Measurements from ENCODE around the gene RPL27A. TPM values are rescaled to one million over a fixed set of nuclear protein-coding genes. Genes with fewer than 3 reads are reported as not detected.

Gene RPL27A
- total RNA-seq, 2 donors from 2014 or later, result 1,114 to 1,791 TPM

DNA sequence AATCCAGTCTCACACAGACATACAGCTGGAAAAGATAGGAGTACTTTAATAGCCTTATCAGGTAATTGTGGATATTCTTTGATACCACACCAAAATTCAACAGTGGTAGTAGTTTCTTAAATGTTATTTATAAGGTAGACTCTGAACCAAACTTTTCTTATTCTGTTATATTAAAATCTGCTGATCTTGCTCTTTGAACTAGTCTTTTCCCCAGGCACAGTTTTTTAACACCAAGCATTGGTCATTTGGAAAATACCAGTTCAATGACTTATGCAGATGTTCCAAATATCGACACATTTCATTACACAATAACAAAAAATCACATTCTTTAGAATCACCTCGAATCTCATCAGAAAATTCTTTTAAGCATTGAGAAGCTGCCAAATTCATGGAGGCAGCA lies 7.7 kb upstream of the RPL27A start:
- Histone ChIP-seq H3K36me3 (ENCODE audit: control insufficient read depth, insufficient read depth, low read length) (no peaks in the 10 kb centered on the region), H3K27me3 (ENCODE audit: control insufficient read depth, insufficient read depth, low read length, poor library complexity, severe bottlenecking) (no peaks in the 10 kb centered on the region), H3K4me1 (ENCODE audit: control insufficient read depth, insufficient read depth, low read length) (peaks cover 12% of the 10 kb centered on the region), H3K9me3 (ENCODE audit: control insufficient read depth, low read length) (no peaks in the 10 kb centered on the region), H3K9ac (ENCODE audit: extremely low read depth, low read length, poor library complexity, severe bottlenecking) (no peak overlapping the region), H3K27ac (ENCODE audit: low read depth, low read length) (no peak overlapping the region), H3K4me3 (ENCODE audit: low read length) (no peak overlapping the region)
- TF ChIP-seq, protein P1, sequence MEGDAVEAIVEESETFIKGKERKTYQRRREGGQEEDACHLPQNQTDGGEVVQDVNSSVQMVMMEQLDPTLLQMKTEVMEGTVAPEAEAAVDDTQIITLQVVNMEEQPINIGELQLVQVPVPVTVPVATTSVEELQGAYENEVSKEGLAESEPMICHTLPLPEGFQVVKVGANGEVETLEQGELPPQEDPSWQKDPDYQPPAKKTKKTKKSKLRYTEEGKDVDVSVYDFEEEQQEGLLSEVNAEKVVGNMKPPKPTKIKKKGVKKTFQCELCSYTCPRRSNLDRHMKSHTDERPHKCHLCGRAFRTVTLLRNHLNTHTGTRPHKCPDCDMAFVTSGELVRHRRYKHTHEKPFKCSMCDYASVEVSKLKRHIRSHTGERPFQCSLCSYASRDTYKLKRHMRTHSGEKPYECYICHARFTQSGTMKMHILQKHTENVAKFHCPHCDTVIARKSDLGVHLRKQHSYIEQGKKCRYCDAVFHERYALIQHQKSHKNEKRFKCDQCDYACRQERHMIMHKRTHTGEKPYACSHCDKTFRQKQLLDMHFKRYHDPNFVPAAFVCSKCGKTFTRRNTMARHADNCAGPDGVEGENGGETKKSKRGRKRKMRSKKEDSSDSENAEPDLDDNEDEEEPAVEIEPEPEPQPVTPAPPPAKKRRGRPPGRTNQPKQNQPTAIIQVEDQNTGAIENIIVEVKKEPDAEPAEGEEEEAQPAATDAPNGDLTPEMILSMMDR (conservative IDR thresholded peaks at IDR 0.05), result no peak
- no peak overlapping the region for H3K27ac Mint-ChIP-seq
- no peaks in the 10 kb centered on the region for H3K9me3 Mint-ChIP-seq
- H3K4me3 Mint-ChIP-seq, result no peak overlapping the region
- DNase-seq, result no peak
- peaks cover 23% of the 10 kb centered on the region for H3K4me1 Mint-ChIP-seq
- no peaks in the 10 kb centered on the region for H3K36me3 Mint-ChIP-seq (ENCODE audit: low read depth)
- WGBS, 2 experiments (ENCODE audit: insufficient coverage in 1 of 2, insufficient read length in 1 of 2), result 95 to 100% methylated on average over 2 of the region's 2 CpGs
- no peaks in the 10 kb centered on the region for H3K27me3 Mint-ChIP-seq (ENCODE audit: insufficient read depth)

DNA sequence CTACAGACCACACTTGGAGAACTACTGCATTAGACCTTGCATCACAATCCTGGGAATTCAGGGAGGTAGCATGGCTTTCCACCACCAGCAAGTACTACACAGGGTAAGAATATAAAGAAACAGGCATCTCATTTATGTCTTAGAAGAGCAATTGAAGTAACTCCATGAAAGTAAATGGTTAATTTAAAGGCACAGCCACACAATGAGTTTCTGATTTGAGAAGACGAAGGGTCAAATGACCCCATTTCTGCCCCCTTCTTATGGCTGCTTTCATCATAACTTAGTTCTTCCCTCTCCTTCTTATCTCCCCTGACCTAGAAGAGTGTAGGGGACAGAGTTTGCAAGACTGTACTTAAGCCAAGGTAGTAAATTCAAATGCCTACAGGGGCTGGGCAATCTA lies 6.1 kb upstream of the RPL27A start:
- Histone ChIP-seq H3K27ac (ENCODE audit: low read depth, low read length) (no peak overlapping the region), H3K9me3 (ENCODE audit: control insufficient read depth, low read length) (no peaks in the 10 kb centered on the region), H3K36me3 (ENCODE audit: control insufficient read depth, insufficient read depth, low read length) (no peaks in the 10 kb centered on the region), H3K4me1 (ENCODE audit: control insufficient read depth, insufficient read depth, low read length) (peaks cover 7% of the 10 kb centered on the region), H3K27me3 (ENCODE audit: control insufficient read depth, insufficient read depth, low read length, poor library complexity, severe bottlenecking) (no peaks in the 10 kb centered on the region), H3K9ac (ENCODE audit: extremely low read depth, low read length, poor library complexity, severe bottlenecking) (no peak overlapping the region), H3K4me3 (ENCODE audit: low read length) (no peak overlapping the region)
- H3K4me3 Mint-ChIP-seq, result no peak overlapping the region
- H3K4me1 Mint-ChIP-seq, result peaks cover 15% of the 10 kb centered on the region
- DNase-seq, result no peak
- WGBS, 2 experiments (ENCODE audit: insufficient coverage in 1 of 2, insufficient read length in 1 of 2), result 93 to 100% methylated on average over 1 of the region's 1 CpG
- H3K36me3 Mint-ChIP-seq (ENCODE audit: low read depth), result peaks cover 5% of the 10 kb centered on the region
- H3K27ac Mint-ChIP-seq, result no peak overlapping the region
- no peaks in the 10 kb centered on the region for H3K27me3 Mint-ChIP-seq (ENCODE audit: insufficient read depth)
- no peaks in the 10 kb centered on the region for H3K9me3 Mint-ChIP-seq
- TF ChIP-seq, protein P1 (conservative IDR thresholded peaks at IDR 0.05), result no peak

DNA sequence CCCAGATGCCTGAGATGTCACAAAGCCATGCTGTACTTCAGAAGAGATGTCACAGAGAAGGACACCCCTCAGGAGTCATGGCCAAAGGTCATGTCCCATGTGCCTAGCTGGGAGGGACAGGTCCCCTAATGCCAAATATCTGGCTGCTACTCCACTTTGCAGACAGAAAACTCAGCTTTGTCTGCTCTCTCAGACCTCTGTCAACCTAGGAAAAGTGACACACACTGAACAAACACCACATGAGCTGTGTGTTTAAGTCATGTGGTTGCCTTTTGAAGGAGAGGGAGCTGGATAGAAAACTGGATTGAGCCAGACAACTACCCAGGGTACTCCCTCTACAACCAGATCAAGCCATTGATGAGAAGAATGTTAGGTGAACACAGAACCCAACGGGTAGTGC lies 3.6 kb upstream of the RPL27A start:
- no peaks in the 10 kb centered on the region for H3K9me3 Mint-ChIP-seq
- Histone ChIP-seq H3K27ac (ENCODE audit: low read depth, low read length) (no peak overlapping the region), H3K9ac (ENCODE audit: extremely low read depth, low read length, poor library complexity, severe bottlenecking) (no peak overlapping the region), H3K27me3 (ENCODE audit: control insufficient read depth, insufficient read depth, low read length, poor library complexity, severe bottlenecking) (no peaks in the 10 kb centered on the region), H3K4me1 (ENCODE audit: control insufficient read depth, insufficient read depth, low read length) (no peaks in the 10 kb centered on the region), H3K9me3 (ENCODE audit: control insufficient read depth, low read length) (no peaks in the 10 kb centered on the region), H3K36me3 (ENCODE audit: control insufficient read depth, insufficient read depth, low read length) (peaks cover 9% of the 10 kb centered on the region), H3K4me3 (ENCODE audit: low read length) (no peak overlapping the region)
- TF ChIP-seq, protein P1 (conservative IDR thresholded peaks at IDR 0.05), result no peak
- no peaks in the 10 kb centered on the region for H3K27me3 Mint-ChIP-seq (ENCODE audit: insufficient read depth)
- H3K4me1 Mint-ChIP-seq, result peaks cover 6% of the 10 kb centered on the region
- no peak overlapping the region for H3K27ac Mint-ChIP-seq
- no peak for DNase-seq
- H3K4me3 Mint-ChIP-seq, result no peak overlapping the region
- WGBS, 2 experiments (ENCODE audit: insufficient coverage in 1 of 2, insufficient read length in 1 of 2), result 86 to 95% methylated on average over 1 of the region's 1 CpG
- peaks cover 19% of the 10 kb centered on the region for H3K36me3 Mint-ChIP-seq (ENCODE audit: low read depth)

Data from endodermal cell (in vitro differentiated cells).